Measurements from ENCODE around the gene PRPF39.

GRCh38 chr14:45125754-45126153, 41.8 kb downstream of the PRPF39 start:
- TF ChIP-seq CTCF (IDR thresholded peaks at IDR 0.05) (no peak), POLR2A (IDR thresholded peaks at IDR 0.05) (no peak)
